DOHH2 (cell line): ENCODE data around the gene RUFY4.

ENCODE experiments used
- H3F3A ChIP-seq: fragments of 200-600 bp; sonication (generic), shearing (Covaris generic); 2 replicates; pipeline ENCODE4 v1.6.0; 2016; ENCODE audit warnings: antibody characterized with exemption, mild to moderate bottlenecking; ENCODE audit not compliant: control insufficient read depth, insufficient read depth
- H3K27ac ChIP-seq: fragments of 200-600 bp; sonication (generic); 2 replicates; pipeline ENCODE4 v1.5.1; 2014; ENCODE audit warnings: low read depth, mild to moderate bottlenecking, low read length, moderate library complexity
- H3K27me3 ChIP-seq: fragments of 200-600 bp; sonication (generic); 2 replicates; pipeline ENCODE4 v1.6.1; 2014; ENCODE audit warnings: mild to moderate bottlenecking, low read length, mixed read lengths; ENCODE audit not compliant: control insufficient read depth
- H3K36me3 ChIP-seq: fragments of 200-600 bp; sonication (generic); 2 replicates; pipeline ENCODE4 v1.6.1; 2014; ENCODE audit warnings: mild to moderate bottlenecking, low read length, moderate library complexity, mixed read lengths; ENCODE audit not compliant: control insufficient read depth
- H3K4me1 ChIP-seq: fragments of 200-600 bp; sonication (generic); 2 replicates; pipeline ENCODE4 v1.6.1; 2014; ENCODE audit warnings: mild to moderate bottlenecking, low read length, mixed read lengths; ENCODE audit not compliant: control insufficient read depth
- H3K4me2 ChIP-seq: fragments of 200-600 bp; sonication (generic); 2 replicates; pipeline ENCODE4 v1.6.0; 2014; ENCODE audit warnings: mild to moderate bottlenecking, low read length, moderate library complexity
- H3K4me3 ChIP-seq: fragments of 200-600 bp; sonication (generic); 2 replicates; pipeline ENCODE4 v1.5.1; 2014; ENCODE audit warnings: mild to moderate bottlenecking, low read length, mixed read lengths
- H3K79me2 ChIP-seq: fragments of 200-600 bp; sonication (generic); 2 replicates; pipeline ENCODE4 v1.6.1; 2014; ENCODE audit warnings: mild to moderate bottlenecking, low read length, mixed read lengths; ENCODE audit not compliant: control insufficient read depth
- H3K9me2 ChIP-seq: fragments of 200-600 bp; sonication (generic); replicated peaks from 2 replicates; pipeline ENCODE4 v1.6.1; 2014; ENCODE audit warnings: mild to moderate bottlenecking, low read length, mixed read lengths; ENCODE audit not compliant: control insufficient read depth
- H3K9me3 ChIP-seq: fragments of 200-600 bp; sonication (generic); 2 replicates; pipeline ENCODE4 v1.6.1; 2014; ENCODE audit warnings: antibody characterized with exemption, low read length, mixed read lengths; ENCODE audit not compliant: control insufficient read depth, insufficient read depth
- H4K20me1 ChIP-seq: fragments of 200-600 bp; sonication (generic); 2 replicates; pipeline ENCODE4 v1.6.0; 2014; ENCODE audit warnings: low read depth, mild to moderate bottlenecking, antibody characterized with exemption, low read length, moderate library complexity; ENCODE audit not compliant: control insufficient read depth, insufficient read depth
- EZH2phosphoT487 ChIP-seq: fragments of 200-600 bp; sonication (generic); IDR thresholded peaks from 2 replicates; pipeline ENCODE4 v1.6.1; 2017; ENCODE audit warnings: borderline replicate concordance, mild to moderate bottlenecking, antibody characterized with exemption, low read length, moderate library complexity, mixed read lengths
- TF ChIP-seq, protein P1 (sequence below): fragments of 200-600 bp; sonication (generic); IDR thresholded peaks from one replicate; pipeline ENCODE4 v1.5.1; 2014; ENCODE audit warnings: antibody characterized with exemption, mild to moderate bottlenecking, low read depth, low read length; ENCODE audit not compliant: poor library complexity, severe bottlenecking

The RUFY4 gene

DNA sequence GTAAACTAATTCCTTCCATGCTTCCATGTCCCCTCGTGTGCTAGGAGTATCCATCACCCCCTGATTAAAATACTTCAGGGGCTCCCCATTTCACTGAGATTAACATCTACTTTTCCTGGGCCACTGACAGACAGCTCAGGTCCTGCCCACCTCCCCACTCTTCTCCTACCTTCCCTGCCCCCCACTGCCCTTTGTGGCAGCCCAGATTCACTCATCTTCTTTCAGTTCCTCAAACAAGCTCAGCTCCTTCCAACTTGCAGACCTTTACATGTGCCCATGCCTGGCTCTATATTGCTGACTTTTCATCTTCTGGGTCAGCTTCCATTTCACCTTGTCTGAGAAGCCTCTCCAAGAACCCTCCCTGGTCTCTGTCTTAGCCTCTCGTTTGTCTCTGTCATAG lies 12.0 kb downstream of the RUFY4 start:
- Histone ChIP-seq H3K27me3 (no peaks in the 10 kb centered on the region), H3K79me2 (no peaks in the 10 kb centered on the region), H3K27ac (no peak overlapping the region), H3K9me2 (no peaks in the 10 kb centered on the region), H3K9me3 (no peaks in the 10 kb centered on the region), H3F3A (no peaks in the 10 kb centered on the region), H3K4me3 (no peak overlapping the region), H4K20me1 (no peaks in the 10 kb centered on the region), H3K4me1 (peaks cover 12% of the 10 kb centered on the region), H3K36me3 (no peaks in the 10 kb centered on the region), H3K4me2 (no peak overlapping the region)
- TF ChIP-seq, protein P1, sequence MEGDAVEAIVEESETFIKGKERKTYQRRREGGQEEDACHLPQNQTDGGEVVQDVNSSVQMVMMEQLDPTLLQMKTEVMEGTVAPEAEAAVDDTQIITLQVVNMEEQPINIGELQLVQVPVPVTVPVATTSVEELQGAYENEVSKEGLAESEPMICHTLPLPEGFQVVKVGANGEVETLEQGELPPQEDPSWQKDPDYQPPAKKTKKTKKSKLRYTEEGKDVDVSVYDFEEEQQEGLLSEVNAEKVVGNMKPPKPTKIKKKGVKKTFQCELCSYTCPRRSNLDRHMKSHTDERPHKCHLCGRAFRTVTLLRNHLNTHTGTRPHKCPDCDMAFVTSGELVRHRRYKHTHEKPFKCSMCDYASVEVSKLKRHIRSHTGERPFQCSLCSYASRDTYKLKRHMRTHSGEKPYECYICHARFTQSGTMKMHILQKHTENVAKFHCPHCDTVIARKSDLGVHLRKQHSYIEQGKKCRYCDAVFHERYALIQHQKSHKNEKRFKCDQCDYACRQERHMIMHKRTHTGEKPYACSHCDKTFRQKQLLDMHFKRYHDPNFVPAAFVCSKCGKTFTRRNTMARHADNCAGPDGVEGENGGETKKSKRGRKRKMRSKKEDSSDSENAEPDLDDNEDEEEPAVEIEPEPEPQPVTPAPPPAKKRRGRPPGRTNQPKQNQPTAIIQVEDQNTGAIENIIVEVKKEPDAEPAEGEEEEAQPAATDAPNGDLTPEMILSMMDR: no peak
- TF ChIP-seq EZH2phosphoT487: no peak

DNA sequence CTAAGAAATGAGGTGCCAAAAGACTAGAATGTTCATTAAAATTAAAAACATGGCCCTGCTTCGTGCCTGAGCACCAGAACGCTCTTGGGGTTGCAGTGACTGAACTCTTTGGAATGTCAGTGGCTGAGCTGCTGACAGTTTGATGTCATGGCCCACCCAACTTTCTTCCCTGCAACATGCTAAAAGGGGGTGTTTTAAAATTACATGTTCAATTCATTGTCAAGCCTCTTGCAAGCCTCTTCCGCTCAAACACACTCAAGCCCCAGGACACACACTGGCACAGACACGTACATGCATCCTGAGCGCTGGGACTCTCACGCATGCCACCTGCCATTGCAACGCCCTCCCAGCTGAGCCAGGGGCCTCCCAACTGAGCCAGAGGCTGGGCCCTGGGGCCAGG lies 12.6 kb downstream of the RUFY4 start:
- Histone ChIP-seq H3K27ac (no peak overlapping the region), H3K4me1 (peaks cover 12% of the 10 kb centered on the region), H3K36me3 (no peaks in the 10 kb centered on the region), H3K4me2 (no peak overlapping the region), H4K20me1 (no peaks in the 10 kb centered on the region), H3K79me2 (no peaks in the 10 kb centered on the region), H3K4me3 (no peak overlapping the region), H3K27me3 (peaks cover 4% of the 10 kb centered on the region; the same call in 1 of the 2 replicates), H3F3A (no peaks in the 10 kb centered on the region), H3K9me3 (peaks cover 5% of the 10 kb centered on the region), H3K9me2 (no peaks in the 10 kb centered on the region)
- TF ChIP-seq EZH2phosphoT487: no peak
- TF ChIP-seq, protein P1: no peak

DNA sequence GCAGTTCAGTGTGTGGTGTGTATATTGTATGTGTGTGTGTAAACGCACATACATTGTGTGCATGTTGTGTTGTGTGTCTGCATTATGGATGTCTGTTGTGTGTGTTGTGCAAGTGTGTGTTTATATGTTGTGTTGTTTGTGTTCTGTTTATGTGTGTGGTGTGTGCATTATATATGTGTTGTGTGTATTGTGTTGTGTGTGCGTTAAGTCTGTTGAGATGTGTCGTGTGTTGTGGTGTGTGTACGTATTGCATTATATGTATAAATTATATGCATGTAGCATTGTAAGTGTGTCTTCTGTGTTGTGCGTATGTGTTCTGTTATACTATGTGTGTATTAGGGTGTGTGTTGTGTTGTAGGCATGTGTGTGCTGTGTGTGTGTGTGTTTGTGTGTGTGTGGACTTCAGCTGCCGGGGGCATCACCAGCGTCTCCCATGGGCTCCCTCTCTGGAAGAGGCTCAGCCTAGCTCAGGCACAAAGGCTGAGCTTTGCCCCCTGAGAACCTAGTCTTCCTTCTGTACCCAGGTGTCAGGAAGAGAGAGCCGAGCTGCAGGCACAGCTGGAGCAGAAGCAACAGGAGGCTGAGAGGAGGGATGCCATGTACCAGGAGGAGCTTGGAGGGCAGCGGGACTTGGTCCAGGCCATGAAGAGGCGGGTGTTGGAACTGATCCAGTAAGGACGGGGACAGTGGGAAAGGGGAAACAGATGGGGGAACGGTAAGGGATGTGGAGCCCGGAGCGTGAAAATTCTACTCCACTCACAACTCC lies 13.7 kb downstream of the RUFY4 start:
- Histone ChIP-seq H3K79me2 (no peaks in the 10 kb centered on the region), H3F3A (no peaks in the 10 kb centered on the region), H3K9me3 (peaks cover 5% of the 10 kb centered on the region), H3K9me2 (no peaks in the 10 kb centered on the region), H3K27ac (no peak overlapping the region), H3K36me3 (no peaks in the 10 kb centered on the region), H3K4me3 (no peak overlapping the region), H3K27me3 (peaks cover 4% of the 10 kb centered on the region; the same call in 1 of the 2 replicates), H4K20me1 (no peaks in the 10 kb centered on the region), H3K4me2 (no peak overlapping the region), H3K4me1 (peaks cover 12% of the 10 kb centered on the region)
- TF ChIP-seq EZH2phosphoT487: no peak

DNA sequence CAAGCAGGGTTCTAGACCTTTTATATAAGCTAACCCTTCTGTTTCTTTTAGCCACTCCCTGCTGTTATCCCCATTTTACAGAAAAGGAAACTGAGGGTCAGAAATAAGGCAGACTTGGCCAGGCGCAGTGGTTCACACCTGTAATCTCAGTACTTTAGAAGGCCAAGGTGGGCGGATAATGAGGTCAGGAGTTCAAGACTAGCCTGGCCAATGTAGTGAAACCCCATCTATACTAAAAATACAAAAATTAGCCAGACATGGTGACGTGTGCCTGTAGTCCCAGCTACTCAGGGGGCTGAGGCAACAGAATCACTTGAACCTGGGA lies 14.3 kb downstream of the RUFY4 start:
- no peak overlapping the region for H3K27ac ChIP-seq
- no peaks in the 10 kb centered on the region for H3K9me2 ChIP-seq
- H4K20me1 ChIP-seq: no peaks in the 10 kb centered on the region
- no peak for TF ChIP-seq EZH2phosphoT487
- TF ChIP-seq, protein P1: no peak
- no peaks in the 10 kb centered on the region for H3K79me2 ChIP-seq
- H3K4me1 ChIP-seq: peaks cover 12% of the 10 kb centered on the region
- H3K36me3 ChIP-seq: no peaks in the 10 kb centered on the region
- no peak overlapping the region for H3K4me2 ChIP-seq
- H3K9me3 ChIP-seq: peaks cover 5% of the 10 kb centered on the region
- no peaks in the 10 kb centered on the region for H3F3A ChIP-seq
- peaks cover 4% of the 10 kb centered on the region; the same call in 1 of the 2 replicates for H3K27me3 ChIP-seq
- no peak overlapping the region for H3K4me3 ChIP-seq
